Activated gamma-delta T cell treated with Interleukin-2 at 50 U/mL for 16 hours (primary cell): ENCODE measurements around the gene C4orf51.

Source experiments
- DNase-seq: peaks from one replicate; pipeline ENCODE4 v3.0.0-alpha.2; 2020

Gene C4orf51

GRCh38 chr4:145716200-145716599, 36.3 kb downstream of the C4orf51 start:
- no peak for DNase-seq

GRCh38 chr4:145716661-145717200, 36.8 kb downstream of the C4orf51 start:
- no peak for DNase-seq

- DNase-seq: no peak
Observed at GRCh38 chr4:145719752-145720624, 40.0 kb downstream of the C4orf51 start.

GRCh38 chr4:145720656-145721055, 40.7 kb downstream of the C4orf51 start:
- no peak for DNase-seq

- DNase-seq: no peak
Observed at GRCh38 chr4:145722561-145722960, 42.6 kb downstream of the C4orf51 start.

GRCh38 chr4:145723336-145723735, 43.4 kb downstream of the C4orf51 start:
- DNase-seq: no peak

GRCh38 chr4:145730026-145730425, 50.1 kb downstream of the C4orf51 start:
- DNase-seq: no peak

- DNase-seq: no peak
Observed at GRCh38 chr4:145731028-145731427, 51.1 kb downstream of the C4orf51 start.

GRCh38 chr4:145732001-145732815, 52.3 kb downstream of the C4orf51 start:
- no peak for DNase-seq

GRCh38 chr4:145732895-145733880, 53.2 kb downstream of the C4orf51 start:
- peak; percentile 77 for DNase-seq

- no peak for DNase-seq
Observed at GRCh38 chr4:145734031-145734430, 54.1 kb downstream of the C4orf51 start.

- no peak for DNase-seq
Observed at GRCh38 chr4:145734576-145735346, 54.8 kb downstream of the C4orf51 start.

- no peak for DNase-seq
Observed at GRCh38 chr4:145735347-145735675, 55.4 kb downstream of the C4orf51 start.

- DNase-seq: no peak
Observed at GRCh38 chr4:145735827-145736226, 55.9 kb downstream of the C4orf51 start.

GRCh38 chr4:145736241-145736831, 56.4 kb downstream of the C4orf51 start:
- DNase-seq: no peak

GRCh38 chr4:145739845-145740244, 59.9 kb downstream of the C4orf51 start:
- DNase-seq: no peak

GRCh38 chr4:145740806-145741205, 60.9 kb downstream of the C4orf51 start:
- DNase-seq: no peak

- DNase-seq: no peak
Observed at GRCh38 chr4:145743641-145744040, 63.7 kb downstream of the C4orf51 start.

GRCh38 chr4:145755802-145756201, 75.9 kb downstream of the C4orf51 start:
- no peak for DNase-seq

- no peak for DNase-seq
Observed at GRCh38 chr4:145756244-145756643, 76.3 kb downstream of the C4orf51 start.

GRCh38 chr4:145757188-145757587, 77.2 kb downstream of the C4orf51 start:
- no peak for DNase-seq
